Osteoblast (primary cell): ENCODE measurements around the gene NOVA1. TPM values are rescaled to one million over a fixed set of nuclear protein-coding genes. Genes with fewer than 3 reads are reported as not detected.

Experiments
- DNase-seq: peaks from one replicate; pipeline ENCODE4 v3.0.0; 2011; ENCODE audit warnings: low spot score, mixed read lengths; ENCODE audit not compliant: insufficient read length; ENCODE audit errors: missing footprints
- H2AFZ ChIP-seq: 2 replicates; pipeline ENCODE4 v1.6.0; 2011; ENCODE audit warnings: mild to moderate bottlenecking, low read length
- H3K27ac ChIP-seq: 2 replicates; pipeline ENCODE4 v1.5.1; 2011; ENCODE audit warnings: mild to moderate bottlenecking, low read depth, low read length, moderate library complexity
- H3K27me3 ChIP-seq: 2 replicates; pipeline ENCODE4 v1.6.0; 2012; ENCODE audit warnings: mild to moderate bottlenecking, control low read depth, inconsistent platforms, low read length, moderate library complexity; ENCODE audit not compliant: insufficient read depth
- H3K36me3 ChIP-seq: 2 replicates; pipeline ENCODE4 v1.5.1; 2011; ENCODE audit warnings: mild to moderate bottlenecking, low read length, control low read depth, moderate library complexity; ENCODE audit not compliant: insufficient read depth
- H3K4me1 ChIP-seq: 2 replicates; pipeline ENCODE4 v1.5.1; 2011; ENCODE audit warnings: mild to moderate bottlenecking, low read length, control low read depth, moderate library complexity; ENCODE audit not compliant: insufficient read depth
- H3K4me2 ChIP-seq: 2 replicates; pipeline ENCODE4 v1.6.0; 2011; ENCODE audit warnings: mild to moderate bottlenecking, low read length; ENCODE audit not compliant: insufficient read depth
- H3K4me3 ChIP-seq: fragments of 200-600 bp; sonication (generic); 3 replicates; pipeline ENCODE4 v1.5.1; 2012; ENCODE audit warnings: mild to moderate bottlenecking, low read length, inconsistent platforms; ENCODE audit not compliant: insufficient read depth
- H3K79me2 ChIP-seq: 2 replicates; pipeline ENCODE4 v1.6.0; 2012; ENCODE audit warnings: mild to moderate bottlenecking, low read length, control low read depth, inconsistent platforms; ENCODE audit not compliant: insufficient read depth
- H3K9me3 ChIP-seq: 2 replicates; pipeline ENCODE4 v1.5.1; 2011; ENCODE audit warnings: low read depth, low read length, control low read depth
- H4K20me1 ChIP-seq: 2 replicates; pipeline ENCODE4 v1.6.0; 2012; ENCODE audit warnings: mild to moderate bottlenecking, low read length, control low read depth; ENCODE audit not compliant: insufficient read depth
- CTCF ChIP-seq: IDR thresholded peaks from 2 replicates; pipeline ENCODE4 v1.5.1; 2011; ENCODE audit warnings: mild to moderate bottlenecking, low read depth, low read length, moderate library complexity; ENCODE audit errors: extremely low read depth
- total RNA-seq: library from RNA; depleted of rRNA; stranded (reverse); fragments of >200 nt; gene quantifications from 2 replicates; pipeline ENCODE4 v1.2.3, GENCODE V29; 2012

NOVA1 gene
- total RNA-seq, 1 donor = 0.36 TPM

- Histone ChIP-seq H3K27ac (no peak overlapping the region), H2AFZ (no peak overlapping the region), H3K4me2 (peak overlapping the region; percentile 63), H3K4me3 (peak overlapping the region; percentile 53), H3K79me2 (no peaks in the 10 kb centered on the region), H3K36me3 (no peaks in the 10 kb centered on the region), H4K20me1 (no peaks in the 10 kb centered on the region), H3K9me3 (no peaks in the 10 kb centered on the region), H3K27me3 (peaks cover 10% of the 10 kb centered on the region), H3K4me1 (no peaks in the 10 kb centered on the region)
- no peak for DNase-seq
- no peak for TF ChIP-seq CTCF
Measured at GRCh38 chr14:26597071-26597588, 703 bp downstream of the NOVA1 start.

- H3K27ac ChIP-seq = no peak overlapping the region
- H3K4me2 ChIP-seq = peak overlapping the region; percentile 43
- DNase-seq = peak; percentile 55
- H3K9me3 ChIP-seq = no peaks in the 10 kb centered on the region
- H2AFZ ChIP-seq = no peak overlapping the region
- no peaks in the 10 kb centered on the region for H4K20me1 ChIP-seq
- H3K79me2 ChIP-seq = no peaks in the 10 kb centered on the region
- peaks cover 10% of the 10 kb centered on the region for H3K27me3 ChIP-seq
- no peak for TF ChIP-seq CTCF
- no peaks in the 10 kb centered on the region for H3K36me3 ChIP-seq
- H3K4me3 ChIP-seq = no peak overlapping the region
- no peaks in the 10 kb centered on the region for H3K4me1 ChIP-seq
Measured at GRCh38 chr14:26596543-26597061, 1.2 kb downstream of the NOVA1 start.

- no peak overlapping the region for H2AFZ ChIP-seq
- H3K4me3 ChIP-seq = no peak overlapping the region
Measured at GRCh38 chr14:26595926-26596542, 1.8 kb downstream of the NOVA1 start.

More at GRCh38 chr14:26595926-26596542, 1.8 kb downstream of the NOVA1 start:
- peaks cover 10% of the 10 kb centered on the region for H3K27me3 ChIP-seq
- TF ChIP-seq CTCF = no peak
- H3K36me3 ChIP-seq = no peaks in the 10 kb centered on the region
- no peaks in the 10 kb centered on the region for H3K4me1 ChIP-seq
- peak overlapping the region; percentile 43 for H3K4me2 ChIP-seq
- H3K9me3 ChIP-seq = no peaks in the 10 kb centered on the region
- no peak for DNase-seq
- no peaks in the 10 kb centered on the region for H4K20me1 ChIP-seq
- no peak overlapping the region for H3K27ac ChIP-seq
- no peaks in the 10 kb centered on the region for H3K79me2 ChIP-seq
